Naive thymus-derived CD4-positive, alpha-beta T cell (primary cell): ENCODE measurements around the gene SMIM43. TPM values are rescaled to one million over a fixed set of nuclear protein-coding genes. Genes with fewer than 3 reads are reported as not detected.

Experiments
- ATAC-seq: fragments of 150-1000 bp; cut with Tn5 transposase; 2 replicates; pipeline ENCODE4 v1.10.0; 2021; ENCODE audit warnings: mild to moderate bottlenecking, moderate library complexity
- CTCF ChIA-PET: fragments of 350-600 bp; sonication (Branson Sonifier 250); formaldehyde crosslinking; loops from one replicate; lab custom pipeline; 2021; ENCODE audit warnings: antibody characterized with exemption; lab: Charles Lee
- POLR2A ChIA-PET: fragments of 350-600 bp; sonication (Branson Sonifier 250); formaldehyde crosslinking; loops from one replicate; lab custom pipeline; 2021; ENCODE audit warnings: antibody characterized with exemption, inconsistent platforms; lab: Charles Lee
- DNase-seq, 9 donors: peaks; one replicate each; pipeline versions ENCODE4 v3.0.0 to v3.0.0-alpha.2; 2020 to 2022; ENCODE audit warnings: mixed read lengths in 1 of 9
- H3K27ac ChIP-seq: one replicate; pipeline ENCODE4 v1.7.0; 2013; ENCODE audit warnings: mild to moderate bottlenecking, low read depth, low read length, moderate library complexity
- H3K27me3 ChIP-seq, 2 donors: one replicate each; pipeline ENCODE4 v1.7.0; 2013; ENCODE audit warnings: low read length in 2 of 2, mild to moderate bottlenecking in 2 of 2, moderate library complexity in 2 of 2; ENCODE audit not compliant: control insufficient read depth in 2 of 2, insufficient read depth in 2 of 2
- H3K36me3 ChIP-seq, 3 experiments: 1 replicate in 2 of 3; 2 replicates in 1 of 3; pipeline ENCODE4 v1.7.0; 2013; ENCODE audit warnings: low read length in 3 of 3, mild to moderate bottlenecking in 3 of 3, moderate library complexity in 1 of 3; ENCODE audit not compliant: insufficient read depth in 3 of 3, control insufficient read depth in 2 of 3
- H3K4me1 ChIP-seq, 2 donors: one replicate each; pipeline ENCODE4 v1.7.0; 2013; ENCODE audit warnings: low read length in 2 of 2, mild to moderate bottlenecking in 2 of 2, moderate library complexity in 1 of 2; ENCODE audit not compliant: control insufficient read depth in 2 of 2, insufficient read depth in 2 of 2
- H3K4me3 ChIP-seq: 2 replicates; pipeline ENCODE4 v1.7.0; 2013; ENCODE audit warnings: mild to moderate bottlenecking, low read length
- H3K9me3 ChIP-seq, 3 experiments: 1 replicate in 2 of 3; 2 replicates in 1 of 3; pipeline ENCODE4 v1.7.0; 2013; ENCODE audit warnings: low read length in 3 of 3; ENCODE audit not compliant: control insufficient read depth in 2 of 3
- H3K27ac Mint-ChIP-seq, 9 donors: one replicate each; pipeline ENCODE4 v1.8.0; 2020 to 2022; ENCODE audit warnings: mixed read lengths in 9 of 9, mild to moderate bottlenecking in 8 of 9, moderate library complexity in 5 of 9, inconsistent platforms in 2 of 9
- H3K27me3 Mint-ChIP-seq, 5 donors: one replicate each; pipeline ENCODE4 v1.8.0; 2021 to 2022; ENCODE audit warnings: mixed read lengths in 5 of 5, mild to moderate bottlenecking in 1 of 5
- H3K36me3 Mint-ChIP-seq, 5 donors: one replicate each; pipeline ENCODE4 v1.8.0; 2020 to 2022; ENCODE audit warnings: mixed read lengths in 5 of 5, mild to moderate bottlenecking in 3 of 5, inconsistent platforms in 1 of 5
- H3K4me1 Mint-ChIP-seq, 7 donors: one replicate each; pipeline ENCODE4 v1.8.0; 2020 to 2022; ENCODE audit warnings: mixed read lengths in 7 of 7, mild to moderate bottlenecking in 3 of 7, inconsistent platforms in 1 of 7
- H3K4me3 Mint-ChIP-seq, 10 donors: one replicate each; pipeline ENCODE4 v1.8.0; 2020 to 2022; ENCODE audit warnings: mild to moderate bottlenecking in 10 of 10, mixed read lengths in 10 of 10, moderate library complexity in 6 of 10, inconsistent platforms in 2 of 10
- H3K9me3 Mint-ChIP-seq, 11 donors: one replicate each; pipeline ENCODE4 v1.8.0; 2020 to 2022; ENCODE audit warnings: mixed read lengths in 11 of 11, mild to moderate bottlenecking in 4 of 11, inconsistent platforms in 1 of 11, moderate library complexity in 1 of 11
- intact Hi-C, 2 donors: fragments of 100-400 bp; cut with micrococcal nuclease; formaldehyde crosslinking; loops; one replicate each; pipeline ENCODE4 v1.15.1; 2023
- polyA plus RNA-seq, 2 donors: library from polyadenylated mRNA; unstranded; fragments of 300-500 nt; fragmentation: Illumina TruSeq; gene quantifications; one replicate each; pipeline ENCODE4 v1.2.3, GENCODE V29; 2021
- total RNA-seq, 6 experiments: library from RNA in 5 of 6; stranded (reverse) in 5 of 6; gene quantifications; 1 replicate in 5 of 6; 2 replicates in 1 of 6; pipeline ENCODE4 v1.2.3 and lab custom pipeline; 2021 to 2026

The SMIM43 gene
- total and polyA plus RNA-seq, 7 experiments from 2014 or later: not detected

DNA sequence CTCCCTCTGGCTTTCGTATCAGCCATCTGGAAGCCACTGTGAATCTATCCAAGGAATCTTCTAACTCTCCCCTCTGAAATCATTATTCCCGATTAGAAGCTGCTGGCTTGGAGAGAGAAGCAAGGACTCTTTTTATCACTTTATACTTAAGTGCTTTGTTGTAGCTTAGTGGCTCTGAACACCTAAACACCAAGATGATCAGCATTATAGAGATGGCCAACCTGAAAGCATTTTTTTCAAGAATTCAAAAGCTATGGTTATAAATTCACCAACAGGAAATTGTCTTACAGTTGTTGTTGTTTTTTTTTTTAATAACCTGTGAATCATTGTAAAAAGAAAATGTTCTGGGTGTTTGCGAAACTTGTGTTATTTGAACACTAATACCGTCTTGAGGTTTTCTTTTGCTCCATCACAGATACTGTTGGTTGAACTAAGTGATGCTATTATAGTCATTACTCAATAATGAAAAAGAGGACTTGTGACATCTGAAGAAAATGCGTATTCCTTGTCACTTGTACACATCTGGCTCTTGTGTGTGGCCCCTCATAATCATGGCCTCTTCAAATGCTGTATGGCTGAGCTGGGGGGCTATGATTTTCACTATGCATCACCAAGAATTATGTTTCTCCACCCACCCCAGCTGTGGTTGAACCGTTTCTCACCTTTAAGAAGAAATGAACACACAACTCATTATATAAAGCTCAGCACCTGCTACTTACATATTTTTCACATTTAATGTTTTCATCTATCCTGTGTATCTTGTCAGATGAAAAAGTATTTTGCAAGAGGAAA, 11.8 kb upstream of the SMIM43 start:
- ChIA-PET CTCF (no interaction called here), POLR2A (no interaction called here)
- DNase-seq (no peak), ATAC-seq (no peak)
- Histone ChIP-seq H3K4me3 (no peak overlapping the region), H3K4me1 (peaks cover 0 to 11% of the 10 kb centered on the region in 2 donors), H3K36me3 (no peaks in the 10 kb centered on the region), H3K27me3 (no peaks in the 10 kb centered on the region), H3K9me3 (no peaks in the 10 kb centered on the region), H3K27ac (no peak overlapping the region)
- Mint-ChIP-seq H3K4me1 (no peaks in the 10 kb centered on the region), H3K36me3 (no peaks in the 10 kb centered on the region), H3K9me3 (no peaks in the 10 kb centered on the region), H3K4me3 (no peak overlapping the region), H3K27ac (no peak overlapping the region), H3K27me3 (peaks cover 8 to 57% (median 20%) of the 10 kb centered on the region in 5 donors)
- intact Hi-C loops: no loop called here

DNA sequence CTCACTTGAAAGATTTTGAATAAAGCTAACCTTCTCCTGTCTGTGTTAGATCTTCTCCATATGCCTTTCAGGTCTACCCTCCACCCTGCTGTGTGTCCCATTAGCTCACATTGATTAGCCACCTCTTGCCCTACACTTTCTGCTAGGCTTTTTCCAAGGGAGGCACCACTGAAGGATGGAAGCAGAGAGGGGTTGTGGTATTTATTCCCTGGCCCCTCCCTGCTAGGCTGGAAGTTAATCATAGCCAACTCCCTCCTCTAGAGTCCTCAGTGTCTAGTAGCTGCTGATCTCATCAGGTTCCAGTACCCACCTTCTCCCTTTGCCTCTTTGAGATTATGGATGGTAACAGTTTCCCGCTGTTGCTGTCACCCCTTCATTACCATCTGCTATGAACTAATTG, 8.9 kb upstream of the SMIM43 start:
- intact Hi-C loops: no loop called here
- Histone ChIP-seq H3K4me1 (peaks cover 0 to 11% of the 10 kb centered on the region in 2 donors), H3K4me3 (no peak overlapping the region), H3K27ac (no peak overlapping the region), H3K36me3 (no peaks in the 10 kb centered on the region), H3K9me3 (no peaks in the 10 kb centered on the region), H3K27me3 (no peaks in the 10 kb centered on the region)
- Mint-ChIP-seq H3K27ac (no peak overlapping the region), H3K9me3 (no peaks in the 10 kb centered on the region), H3K4me1 (no peaks in the 10 kb centered on the region), H3K27me3 (peaks cover 11 to 65% (median 16%) of the 10 kb centered on the region in 5 donors), H3K4me3 (no peak overlapping the region), H3K36me3 (no peaks in the 10 kb centered on the region)
- no peak for ATAC-seq
- POLR2A ChIA-PET: no interaction called here
- CTCF ChIA-PET: no interaction called here
- no peak for DNase-seq

DNA sequence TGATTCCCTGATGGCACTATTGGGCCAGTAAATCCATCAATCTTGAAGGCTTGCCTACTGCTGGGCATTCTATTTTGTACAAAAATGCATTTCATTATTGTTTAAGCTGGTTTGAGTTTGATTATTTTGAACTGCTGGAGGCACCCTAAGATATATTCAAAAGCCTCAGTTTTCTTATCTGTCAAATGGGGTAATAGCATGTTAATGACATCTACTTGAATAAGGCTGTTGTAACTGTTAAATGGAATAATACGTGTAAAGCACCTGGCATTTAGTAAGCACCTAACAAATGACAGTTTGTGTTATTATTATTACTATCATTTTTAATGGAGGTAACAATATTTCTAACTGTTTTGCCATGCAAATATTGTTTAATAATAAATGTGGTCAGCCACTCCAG, 6.9 kb upstream of the SMIM43 start:
- no peak overlapping the region for H3K27ac ChIP-seq
- no peaks in the 10 kb centered on the region for H3K9me3 Mint-ChIP-seq
- H3K36me3 Mint-ChIP-seq: no peaks in the 10 kb centered on the region
- H3K4me1 Mint-ChIP-seq: no peaks in the 10 kb centered on the region
- CTCF ChIA-PET: no interaction called here
- POLR2A ChIA-PET: interaction anchor here (0.7 kb wide), 1 partner anchor 565 kb away, joined by 3 read pairs; no protein-coding TSS in a partner anchor
- DNase-seq (no peak), ATAC-seq (no peak)
- H3K27me3 Mint-ChIP-seq: peaks cover 20 to 66% (median 27%) of the 10 kb centered on the region in 5 donors
- H3K4me3 Mint-ChIP-seq: no peak overlapping the region
- no peaks in the 10 kb centered on the region for H3K9me3 ChIP-seq
- H3K4me1 ChIP-seq: peaks cover 0 to under 1% of the 10 kb centered on the region in 2 donors
- H3K27ac Mint-ChIP-seq: no peak overlapping the region
- no peak overlapping the region for H3K4me3 ChIP-seq
- intact Hi-C loops: no loop called here
- no peaks in the 10 kb centered on the region for H3K27me3 ChIP-seq
- no peaks in the 10 kb centered on the region for H3K36me3 ChIP-seq

GRCh38 chr4:121769341-121769740, 4.4 kb upstream of the SMIM43 start:
- Histone ChIP-seq H3K27ac (no peak overlapping the region), H3K27me3 (no peaks in the 10 kb centered on the region), H3K9me3 (no peaks in the 10 kb centered on the region), H3K4me1 (no peaks in the 10 kb centered on the region), H3K36me3 (no peaks in the 10 kb centered on the region), H3K4me3 (no peak overlapping the region)
- Mint-ChIP-seq H3K27ac (no peak overlapping the region), H3K4me1 (peaks cover 5 to 8% (median 7%) of the 10 kb centered on the region in 7 donors), H3K27me3 (peaks cover 31 to 80% (median 43%) of the 10 kb centered on the region in 5 donors), H3K9me3 (no peaks in the 10 kb centered on the region), H3K4me3 (no peak overlapping the region), H3K36me3 (no peaks in the 10 kb centered on the region)
- intact Hi-C loops: no loop called here
- ChIA-PET POLR2A (no interaction called here), CTCF (no interaction called here)
- DNase-seq: no peak
- no peak for ATAC-seq

DNA sequence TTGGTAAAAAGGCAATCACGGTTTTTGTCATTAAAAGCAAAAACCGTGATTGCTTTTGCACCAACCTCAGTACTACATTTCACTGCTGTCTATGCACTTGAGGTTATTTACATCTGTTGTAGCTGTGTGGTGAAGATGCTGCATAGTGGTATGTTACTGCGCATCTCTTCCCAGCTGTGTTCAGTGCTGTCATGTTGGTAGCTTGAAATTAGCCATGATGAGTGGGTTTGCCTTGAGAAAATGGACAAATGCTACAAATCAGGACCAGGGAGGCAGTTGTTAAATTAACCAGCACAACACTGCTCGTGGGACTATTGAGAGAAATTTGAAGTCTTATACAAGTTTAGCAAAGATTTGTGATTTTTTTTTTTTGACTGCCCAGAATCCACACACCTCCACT, 2.2 kb upstream of the SMIM43 start:
- no peak for DNase-seq
- Mint-ChIP-seq H3K27me3 (peaks cover 52 to 85% (median 61%) of the 10 kb centered on the region in 5 donors), H3K9me3 (no peaks in the 10 kb centered on the region), H3K36me3 (peaks cover 0 to 3% (median 0%) of the 10 kb centered on the region in 5 donors), H3K27ac (no peak overlapping the region), H3K4me3 (no peak overlapping the region), H3K4me1 (peaks cover 5 to 15% (median 10%) of the 10 kb centered on the region in 7 donors)
- no peaks in the 10 kb centered on the region for H3K9me3 ChIP-seq
- POLR2A ChIA-PET: no interaction called here
- CTCF ChIA-PET: no interaction called here
- H3K27me3 ChIP-seq: no peaks in the 10 kb centered on the region
- no peaks in the 10 kb centered on the region for H3K36me3 ChIP-seq
- ATAC-seq: no peak
- no peak overlapping the region for H3K4me3 ChIP-seq
- H3K27ac ChIP-seq: no peak overlapping the region
- intact Hi-C loops: no loop called here
- H3K4me1 ChIP-seq: no peaks in the 10 kb centered on the region

GRCh38 chr4:121765971-121766538, 1.1 kb upstream of the SMIM43 start:
- H3K4me3 ChIP-seq: no peak overlapping the region
- peaks cover 5 to 15% (median 10%) of the 10 kb centered on the region in 7 donors for H3K4me1 Mint-ChIP-seq
- ChIA-PET CTCF (no interaction called here), POLR2A (no interaction called here)
- peak overlapping the region in 3 of 10 donors; percentile 10 to 70 (median 66) for H3K4me3 Mint-ChIP-seq
- peaks cover 58 to 84% (median 69%) of the 10 kb centered on the region in 5 donors for H3K27me3 Mint-ChIP-seq
- H3K36me3 Mint-ChIP-seq: peaks cover 0 to 3% (median 0%) of the 10 kb centered on the region in 5 donors
- no peak overlapping the region for H3K27ac ChIP-seq
- H3K27ac Mint-ChIP-seq: no peak overlapping the region
- H3K9me3 Mint-ChIP-seq: no peaks in the 10 kb centered on the region
- H3K36me3 ChIP-seq: no peaks in the 10 kb centered on the region
- DNase-seq: no peak
- intact Hi-C loops: no loop called here
- H3K9me3 ChIP-seq: no peaks in the 10 kb centered on the region
- H3K4me1 ChIP-seq: no peaks in the 10 kb centered on the region
- no peaks in the 10 kb centered on the region for H3K27me3 ChIP-seq
- no peak for ATAC-seq
